PC-9 (cell line): ENCODE measurements around the gene TTC7B.

Experiments used
- EZH2 ChIP-seq: fragments of 200-600 bp; sonication (generic); IDR thresholded peaks from 2 replicates; pipeline ENCODE4 v1.8.0; 2017; ENCODE audit warnings: antibody characterized with exemption, low read depth
- TF ChIP-seq, protein P1 (sequence below): fragments of 200-600 bp; sonication (generic); conservative IDR thresholded peaks from 2 replicates; pipeline ENCODE4 v1.6.1; 2017; ENCODE audit warnings: mixed run types, antibody characterized with exemption, mild to moderate bottlenecking, moderate library complexity

DNA sequence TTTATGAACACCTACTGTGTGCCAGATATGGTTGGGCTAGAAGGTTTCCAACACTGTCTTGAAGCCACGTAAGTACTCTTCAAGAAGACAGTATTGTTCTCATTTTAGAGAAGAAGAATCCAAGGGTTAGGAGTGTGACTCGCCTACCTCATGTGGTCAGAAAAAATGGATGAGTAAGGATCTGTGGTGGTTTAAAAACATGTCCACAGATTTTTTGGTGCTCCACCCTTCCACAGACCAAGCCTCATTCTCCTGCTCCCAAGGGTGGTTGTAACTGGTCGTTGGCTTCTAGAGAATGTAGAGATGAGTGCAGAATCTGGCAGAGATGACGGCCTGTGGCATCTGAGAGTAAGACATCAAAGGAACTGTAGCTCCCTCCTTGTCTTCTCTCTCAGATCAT lies 30.3 kb upstream of the TTC7B start:
- TF ChIP-seq, protein P1, sequence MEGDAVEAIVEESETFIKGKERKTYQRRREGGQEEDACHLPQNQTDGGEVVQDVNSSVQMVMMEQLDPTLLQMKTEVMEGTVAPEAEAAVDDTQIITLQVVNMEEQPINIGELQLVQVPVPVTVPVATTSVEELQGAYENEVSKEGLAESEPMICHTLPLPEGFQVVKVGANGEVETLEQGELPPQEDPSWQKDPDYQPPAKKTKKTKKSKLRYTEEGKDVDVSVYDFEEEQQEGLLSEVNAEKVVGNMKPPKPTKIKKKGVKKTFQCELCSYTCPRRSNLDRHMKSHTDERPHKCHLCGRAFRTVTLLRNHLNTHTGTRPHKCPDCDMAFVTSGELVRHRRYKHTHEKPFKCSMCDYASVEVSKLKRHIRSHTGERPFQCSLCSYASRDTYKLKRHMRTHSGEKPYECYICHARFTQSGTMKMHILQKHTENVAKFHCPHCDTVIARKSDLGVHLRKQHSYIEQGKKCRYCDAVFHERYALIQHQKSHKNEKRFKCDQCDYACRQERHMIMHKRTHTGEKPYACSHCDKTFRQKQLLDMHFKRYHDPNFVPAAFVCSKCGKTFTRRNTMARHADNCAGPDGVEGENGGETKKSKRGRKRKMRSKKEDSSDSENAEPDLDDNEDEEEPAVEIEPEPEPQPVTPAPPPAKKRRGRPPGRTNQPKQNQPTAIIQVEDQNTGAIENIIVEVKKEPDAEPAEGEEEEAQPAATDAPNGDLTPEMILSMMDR, result no peak
- TF ChIP-seq EZH2, result no peak
